ENCODE results near the gene OSM.

Gene OSM

GRCh38 chr22:30284172-30284571, 17.5 kb upstream of the OSM start:
- DNase-seq = no peak

DNA sequence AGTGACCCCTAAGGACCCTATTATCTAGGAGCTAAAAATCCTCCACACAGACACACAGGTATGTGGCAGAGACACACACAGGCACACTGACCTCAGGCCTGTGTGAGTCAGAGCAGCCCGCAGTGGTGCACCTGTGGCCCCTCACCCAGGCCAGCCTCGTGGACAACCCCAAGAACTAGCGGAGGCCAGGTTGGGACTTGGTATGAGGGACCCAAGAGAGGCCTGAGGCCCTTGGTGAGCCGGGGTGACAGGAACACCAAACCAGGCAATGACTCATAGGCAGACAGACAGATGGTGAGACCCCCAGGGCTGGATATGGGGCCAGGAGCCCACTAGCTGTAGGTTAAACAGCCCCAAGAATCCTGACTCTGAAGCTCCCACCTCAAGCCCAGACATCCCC, 16.7 kb upstream of the OSM start:
- no peak for DNase-seq

GRCh38 chr22:30282616-30283046, 16.0 kb upstream of the OSM start:
- DNase-seq = no peak

- DNase-seq = no peak
Measured at GRCh38 chr22:30280505-30280904, 13.9 kb upstream of the OSM start.

GRCh38 chr22:30279932-30280331, 13.3 kb upstream of the OSM start:
- no peak for DNase-seq

- no peak for DNase-seq
Measured at GRCh38 chr22:30279046-30279788, 12.6 kb upstream of the OSM start.

GRCh38 chr22:30277547-30278344, 11.1 kb upstream of the OSM start:
- DNase-seq = no peak

- DNase-seq = no peak
Measured at GRCh38 chr22:30276039-30276438, 9.4 kb upstream of the OSM start.

DNA sequence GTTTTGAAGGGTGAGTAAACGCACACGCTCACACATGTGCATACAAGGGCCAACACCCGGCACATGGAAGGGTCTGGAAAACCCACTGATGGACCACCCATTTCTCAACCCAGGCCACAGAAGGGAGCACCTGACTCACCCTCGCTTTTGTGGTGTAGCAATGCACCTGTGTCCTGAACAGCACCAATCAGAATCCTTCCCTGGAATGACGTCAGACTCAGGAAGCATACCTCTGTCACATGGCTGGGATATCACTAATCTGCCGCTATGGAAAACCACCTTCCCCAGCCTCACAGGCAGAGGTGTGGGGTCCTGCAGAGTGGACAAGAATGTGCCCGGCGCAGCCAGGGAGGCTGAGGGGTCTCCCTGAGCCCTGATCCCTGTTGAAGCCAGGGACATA, 9.0 kb upstream of the OSM start:
- DNase-seq = peak; percentile 5

- no peak for DNase-seq
Measured at GRCh38 chr22:30274437-30274812, 7.8 kb upstream of the OSM start.

DNA sequence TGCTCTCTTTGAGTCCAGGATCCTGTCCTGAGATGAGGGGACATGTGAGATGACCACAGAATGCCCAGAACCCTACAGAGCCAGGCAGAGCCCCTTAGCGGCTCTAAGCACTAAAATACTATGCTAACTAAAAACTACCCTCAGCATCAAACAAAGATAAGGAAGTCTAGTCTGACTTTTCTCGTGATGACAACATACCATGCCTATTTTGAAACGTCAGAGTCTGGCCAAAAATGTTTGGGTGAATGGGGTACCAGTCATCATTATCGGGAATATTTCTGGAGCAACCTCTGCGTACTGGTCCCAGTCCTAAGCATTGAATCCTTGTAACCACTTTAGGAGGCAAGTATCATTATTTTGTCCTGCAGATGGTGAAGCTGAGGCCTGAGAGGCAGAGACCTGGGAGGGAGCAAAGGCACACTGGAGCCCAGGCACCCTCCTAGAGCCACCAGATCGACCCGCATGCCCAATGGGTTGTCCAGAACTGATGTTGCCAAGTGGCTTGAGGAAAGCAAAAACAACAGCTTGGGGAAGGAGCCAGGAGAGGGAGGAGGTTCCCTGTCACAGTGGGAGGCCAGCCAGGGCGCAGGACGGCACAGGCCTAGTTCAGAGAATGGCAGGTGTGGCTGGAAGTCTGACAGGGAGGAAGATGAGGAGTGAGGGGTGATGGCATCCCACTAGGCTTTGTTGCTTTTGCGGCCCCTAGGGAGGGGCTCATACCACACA, 7.2 kb upstream of the OSM start:
- no peak for DNase-seq

DNA sequence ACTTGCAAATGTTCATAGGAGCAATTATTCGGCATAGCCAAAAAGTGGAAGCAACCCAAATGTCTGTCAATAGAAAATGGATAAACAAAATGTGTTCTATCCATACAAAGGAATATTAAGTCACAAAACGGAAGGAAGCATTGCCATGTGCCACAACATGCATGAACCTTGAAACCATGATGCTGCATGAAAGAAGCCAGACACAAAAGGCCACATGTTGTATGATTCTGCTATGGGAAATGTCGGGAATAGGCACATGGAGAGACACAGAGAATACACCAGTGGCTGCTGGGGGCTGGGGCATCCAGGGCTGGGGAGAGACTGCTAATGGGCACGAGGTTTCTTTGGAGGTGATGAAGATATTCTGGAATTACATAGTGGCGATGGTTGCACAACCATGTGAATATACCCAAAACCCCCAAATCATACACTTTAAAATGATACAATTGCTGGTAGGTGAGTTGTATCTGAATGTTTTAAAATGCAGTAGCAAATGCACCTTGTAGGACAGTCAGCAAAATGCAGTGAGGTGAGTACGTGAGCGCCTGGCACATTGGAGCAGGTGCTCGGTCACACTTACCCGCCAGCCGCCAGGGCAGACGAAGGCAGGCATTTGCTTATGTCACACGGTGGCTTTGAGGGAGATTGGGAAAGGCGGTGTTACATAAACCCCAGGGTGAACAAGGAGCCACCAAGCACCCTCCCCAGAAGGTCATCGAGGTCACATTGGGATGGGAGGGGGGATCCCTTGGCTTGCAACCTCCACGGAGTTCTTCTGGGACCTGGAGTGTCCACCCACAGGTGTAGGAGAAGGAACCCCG, 6.3 kb upstream of the OSM start:
- no peak for DNase-seq

DNA sequence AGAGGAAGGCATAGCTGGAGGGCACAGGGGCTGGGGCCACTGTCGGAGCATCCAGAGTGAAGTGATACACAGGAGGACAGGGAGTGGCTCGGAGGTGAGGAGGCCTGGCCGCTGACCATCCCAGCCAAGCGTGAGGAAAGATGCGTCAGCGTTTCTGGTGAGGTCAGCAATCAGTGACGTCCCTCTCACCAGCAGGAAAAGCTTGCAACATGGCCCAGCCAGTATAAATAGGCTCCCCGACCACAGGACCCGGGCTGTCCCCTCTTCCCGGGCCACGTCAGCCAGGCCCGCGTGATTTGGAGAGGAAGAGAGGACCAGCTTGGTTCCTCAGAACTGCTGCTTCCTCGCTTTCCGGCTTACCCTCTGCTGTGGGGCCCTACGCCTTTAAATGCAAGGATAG, 4.2 kb upstream of the OSM start:
- no peak for DNase-seq

DNA sequence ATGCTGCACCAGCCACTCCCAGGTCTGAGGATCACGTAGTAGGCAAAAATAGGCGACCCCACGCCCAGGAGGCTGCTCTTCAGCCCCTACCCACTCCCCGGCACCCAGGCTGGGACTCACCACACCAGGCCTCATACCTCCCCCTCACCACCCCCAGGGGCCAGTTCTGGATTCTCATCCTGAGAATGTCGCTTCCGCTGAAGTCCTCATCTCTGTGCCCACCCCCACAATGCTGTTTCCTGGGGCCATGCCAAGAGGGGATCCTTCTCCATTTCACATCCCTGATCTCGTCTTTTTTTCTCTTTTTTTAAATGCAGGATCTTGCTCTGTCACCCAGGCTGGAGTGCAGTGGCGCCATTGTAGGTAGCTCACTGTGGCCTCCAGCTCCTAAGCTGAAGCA, 1.7 kb upstream of the OSM start:
- DNase-seq = no peak

GRCh38 chr22:30267382-30268302, 991 bp upstream of the OSM start:
- DNase-seq = peak; percentile 27

GRCh38 chr22:30265823-30266444, 717 bp downstream of the OSM start:
- peak; percentile 84 for DNase-seq

DNA sequence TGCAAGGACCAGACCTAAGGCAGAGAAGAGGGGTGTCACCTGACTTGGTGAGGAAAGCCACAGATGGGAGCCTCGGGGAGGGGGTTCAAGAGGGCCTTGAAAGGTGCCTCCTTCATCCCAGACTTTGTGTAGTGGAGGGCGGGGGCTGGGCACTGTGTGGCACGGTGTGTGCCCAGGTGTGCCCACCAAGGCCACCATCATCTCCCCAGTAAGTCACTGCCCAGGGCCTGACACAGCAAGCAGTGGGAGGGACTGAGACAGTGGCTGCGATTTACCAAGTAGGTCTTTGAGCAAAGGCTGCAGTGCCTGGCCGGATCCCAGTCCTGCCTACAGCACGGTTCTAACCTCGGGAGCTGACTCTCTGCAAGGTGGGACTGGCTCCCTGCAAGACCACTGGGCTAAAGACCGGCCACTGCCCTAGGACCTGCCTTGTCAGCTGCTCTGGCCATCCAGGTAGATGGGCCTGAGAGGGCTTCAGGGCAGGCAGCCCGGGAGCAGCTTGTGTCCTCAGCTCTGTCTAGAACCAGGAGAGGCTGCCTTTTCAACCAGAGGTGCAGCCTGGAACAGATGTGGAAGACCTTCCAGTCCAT, 1.4 kb downstream of the OSM start:
- peak; percentile 39 for DNase-seq

DNA sequence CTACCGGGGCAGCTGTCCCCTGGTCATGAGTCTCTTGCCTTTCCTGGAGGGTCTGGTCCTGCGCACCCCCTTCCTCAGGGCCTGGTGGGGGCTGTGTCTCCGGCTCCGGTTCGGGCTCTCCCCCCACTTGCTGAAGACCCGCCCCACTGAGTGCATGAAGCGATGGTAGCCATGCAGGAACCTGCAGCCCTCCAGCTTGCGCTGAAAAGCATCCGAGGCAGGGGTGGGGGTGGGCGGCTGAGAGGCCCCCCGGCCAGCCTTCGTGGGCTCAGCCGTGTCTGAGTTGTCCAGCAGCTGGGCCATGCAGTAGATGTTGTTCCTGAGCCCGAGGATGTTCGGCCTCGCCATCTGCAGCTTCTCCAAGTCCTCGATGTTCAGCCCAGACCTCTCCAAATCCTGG, 2.8 kb downstream of the OSM start:
- DNase-seq = no peak

DNA sequence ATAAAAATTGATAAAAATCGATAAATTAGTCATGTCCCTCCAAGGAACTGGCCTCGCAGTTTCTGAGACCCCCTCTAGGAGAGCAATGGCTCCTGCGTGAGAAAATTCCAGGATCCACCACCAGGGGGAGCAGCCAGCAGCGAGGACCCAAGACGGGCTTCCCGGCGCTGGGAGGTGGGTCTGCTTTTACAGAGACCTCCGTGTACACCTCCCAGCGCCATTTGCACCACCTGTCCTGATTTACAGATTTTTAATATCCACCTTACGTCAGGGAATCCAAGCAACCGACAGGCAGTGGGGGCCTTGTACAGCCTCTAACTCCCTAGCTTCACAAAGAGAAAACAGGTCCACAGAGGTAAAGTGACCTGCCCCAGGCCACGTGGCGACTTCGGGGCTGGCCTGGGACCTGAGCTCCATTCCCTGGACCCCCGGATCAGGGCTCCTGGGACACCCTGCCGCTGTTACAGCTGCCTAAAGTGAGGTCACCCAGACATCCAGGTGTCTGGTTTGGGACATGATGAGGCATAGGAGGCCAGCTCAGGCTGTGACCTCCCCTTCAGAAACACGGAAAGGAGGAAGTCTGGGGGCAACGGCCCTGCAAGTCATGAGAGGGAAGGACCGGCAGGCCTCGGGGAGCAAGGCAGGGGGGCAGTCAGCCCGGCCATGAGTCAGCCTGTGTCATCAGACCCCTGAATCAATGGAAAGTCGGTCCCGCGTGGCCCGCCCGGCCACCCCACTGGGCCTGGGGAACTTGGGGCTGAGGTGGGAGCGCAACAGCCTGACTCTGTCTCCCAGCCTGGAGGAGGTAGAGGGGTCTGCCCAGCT, 3.5 kb downstream of the OSM start:
- DNase-seq = peak; percentile 62

DNA sequence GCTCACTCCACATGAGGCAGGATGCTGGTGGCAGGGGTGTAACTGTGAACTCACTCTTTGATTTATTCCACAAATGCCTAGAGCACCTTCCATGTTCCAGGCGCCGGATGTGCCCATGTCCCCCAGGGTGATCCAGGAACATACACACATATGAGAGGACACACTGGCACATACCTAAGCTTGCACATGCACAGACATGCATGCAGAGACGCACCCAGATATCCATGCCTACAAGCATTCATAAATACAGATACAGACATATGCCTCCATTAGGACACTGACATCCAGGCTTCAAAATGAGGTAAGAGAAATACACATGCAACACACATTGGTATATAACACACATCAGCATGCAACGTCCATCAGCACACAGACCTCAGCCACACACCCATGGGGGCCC, 4.5 kb downstream of the OSM start:
- no peak for DNase-seq

Measured in NK-92 treated with Interleukin-12 subunit alpha and Interleukin-12 subunit beta, amount 100 ng/mL, for 24 hours (cell line).